B cell (primary cell): ENCODE measurements around the gene ZIC4. TPM values are rescaled to one million over a fixed set of nuclear protein-coding genes. Genes with fewer than 3 reads are reported as not detected.

Source experiments
- ATAC-seq: fragments of 200-7000 bp; cut with Tn5 transposase; one replicate; pipeline ENCODE4 v1.10.0; 2021; ENCODE audit warnings: low read depth, mild to moderate bottlenecking, moderate number of reproducible peaks, moderate library complexity
- CTCF ChIA-PET: fragments of 350-600 bp; sonication (Branson Sonifier 250); formaldehyde crosslinking; loops from one replicate; lab custom pipeline; 2021; ENCODE audit warnings: antibody characterized with exemption, inconsistent platforms; lab: Charles Lee
- POLR2A ChIA-PET: fragments of 350-600 bp; sonication (Branson Sonifier 250); formaldehyde crosslinking; loops from one replicate; lab custom pipeline; 2021; ENCODE audit warnings: antibody characterized with exemption; lab: Charles Lee
- DNase-seq: peaks from one replicate; pipeline ENCODE4 v3.0.0; 2013
- H2AFZ ChIP-seq: 2 replicates; pipeline ENCODE4 v1.6.1; 2012; ENCODE audit warnings: mild to moderate bottlenecking, low read depth, low read length; ENCODE audit not compliant: insufficient read depth, poor library complexity, severe bottlenecking
- H3K27ac ChIP-seq, 2 donors: 1 replicate in 1 of 2; 2 replicates in 1 of 2; pipeline ENCODE4 v1.5.1; 2012 to 2013; ENCODE audit warnings: low read length in 2 of 2, mild to moderate bottlenecking in 2 of 2, moderate library complexity in 1 of 2
- H3K27me3 ChIP-seq, 4 experiments: fragments of 200-600 bp in 1 of 4; sonication (generic) in 1 of 4; replicated peaks in 1 of 4; 1 replicate in 2 of 4; 2 replicates in 2 of 4; pipeline versions ENCODE4 v1.6.1 to v1.7.0; 2013 to 2016; ENCODE audit warnings: low read length in 3 of 4, mild to moderate bottlenecking in 2 of 4, mixed read lengths in 1 of 4, moderate library complexity in 1 of 4; ENCODE audit not compliant: insufficient read depth in 4 of 4, control insufficient read depth in 3 of 4; ENCODE audit errors: control extremely low read depth in 1 of 4
- H3K36me3 ChIP-seq, 2 experiments: replicated peaks in 1 of 2; 1 replicate in 1 of 2; 2 replicates in 1 of 2; pipeline versions ENCODE4 v1.6.1 to v1.7.1; 2013; ENCODE audit warnings: low read length in 1 of 2; ENCODE audit not compliant: insufficient read depth in 2 of 2, control insufficient read depth in 1 of 2; ENCODE audit errors: control extremely low read depth in 1 of 2, extremely low read depth in 1 of 2
- H3K4me1 ChIP-seq, 2 donors: fragments of 200-600 bp in 1 of 2; sonication (generic) in 1 of 2; 1 replicate in 1 of 2; 2 replicates in 1 of 2; pipeline versions ENCODE4 v1.5.1 to v1.6.1; 2013 to 2017; ENCODE audit warnings: low read length in 2 of 2; ENCODE audit not compliant: control insufficient read depth in 2 of 2, insufficient read depth in 2 of 2
- H3K4me2 ChIP-seq: replicated peaks from 2 replicates; pipeline ENCODE3; 2012; ENCODE audit warnings: mild to moderate bottlenecking, low read depth, low read length; ENCODE audit not compliant: poor library complexity, severe bottlenecking
- H3K4me3 ChIP-seq, 5 experiments: fragments of 200-600 bp in 1 of 5; sonication (generic) in 1 of 5; 1 replicate in 3 of 5; 2 replicates in 2 of 5; pipeline versions ENCODE4 v1.5.1 to v1.7.0; 2011 to 2016; ENCODE audit warnings: low read length in 4 of 5, mild to moderate bottlenecking in 4 of 5, low read depth in 2 of 5, control low read depth in 1 of 5, moderate library complexity in 1 of 5; ENCODE audit not compliant: insufficient read depth in 1 of 5; ENCODE audit errors: control extremely low read depth in 1 of 5, extremely low read depth in 1 of 5
- H3K79me2 ChIP-seq: fragments of 200-600 bp; sonication (generic); one replicate; pipeline ENCODE4 v1.6.0; 2016; ENCODE audit warnings: low read length; ENCODE audit not compliant: control insufficient read depth, insufficient read depth
- H3K9ac ChIP-seq: fragments of 200-600 bp; sonication (generic); 2 replicates; pipeline ENCODE4 v1.6.1; 2017; ENCODE audit warnings: mild to moderate bottlenecking, low read length, moderate library complexity
- H3K9me3 ChIP-seq, 3 donors: one replicate each; pipeline versions ENCODE4 v1.6.1 to v1.7.1; 2013; ENCODE audit warnings: low read length in 2 of 3; ENCODE audit not compliant: control insufficient read depth in 2 of 3, insufficient read depth in 1 of 3; ENCODE audit errors: control extremely low read depth in 1 of 3
- H4K20me1 ChIP-seq: 2 replicates; pipeline ENCODE4 v1.6.0; 2012; ENCODE audit warnings: mild to moderate bottlenecking, low read length; ENCODE audit not compliant: insufficient read depth, control insufficient read depth, poor library complexity, severe bottlenecking
- H3K27ac Mint-ChIP-seq: one replicate; pipeline ENCODE4 v1.8.0; 2021; ENCODE audit warnings: mixed read lengths
- H3K27me3 Mint-ChIP-seq: one replicate; pipeline ENCODE4 v1.8.0; 2021; ENCODE audit warnings: mixed read lengths
- H3K4me1 Mint-ChIP-seq: one replicate; pipeline ENCODE4 v1.8.0; 2021; ENCODE audit warnings: mixed read lengths
- H3K4me3 Mint-ChIP-seq: one replicate; pipeline ENCODE4 v1.8.0; 2021; ENCODE audit warnings: mixed read lengths
- H3K9me3 Mint-ChIP-seq: one replicate; pipeline ENCODE4 v1.8.0; 2022; ENCODE audit warnings: mixed read lengths; ENCODE audit not compliant: insufficient read depth
- EZH2 ChIP-seq: IDR thresholded peaks from 2 replicates; pipeline ENCODE4 v1.6.1; 2012; ENCODE audit warnings: borderline replicate concordance, low read depth, mild to moderate bottlenecking, moderate library complexity, low read length; ENCODE audit not compliant: insufficient read depth, poor library complexity, severe bottlenecking
- WGBS: methylation state at CpG from one replicate; pipeline ENCODE4 v1.1.5; 2013; ENCODE audit warnings: missing lambda C conversion rate; ENCODE audit not compliant: insufficient coverage; 5-methylcytosine and 5-hydroxymethylcytosine counted together
- intact Hi-C: fragments of 100-400 bp; cut with micrococcal nuclease; formaldehyde crosslinking; loops from one replicate; pipeline ENCODE4 v1.10.0; 2022
- polyA plus RNA-seq: library from polyadenylated mRNA; depleted of rRNA; stranded (reverse); fragments of >200 nt; gene quantifications from 2 replicates; pipeline ENCODE4 v1.2.3, GENCODE V29; 2012
- total RNA-seq, 2 donors: library from RNA; stranded (reverse); fragments of 120-200 nt in 1 of 2; gene quantifications; 1 replicate in 1 of 2; 2 replicates in 1 of 2; pipeline versions ENCODE4 v1.2.3 to v1.2.4, GENCODE V29; 2013 to 2022
- TF ChIP-seq, protein P1 (sequence below): fragments of 200-600 bp; IDR thresholded peaks from one replicate; pipeline ENCODE4 v1.8.0; 2022; ENCODE audit warnings: antibody characterized with exemption, mild to moderate bottlenecking

Gene ZIC4
- total and polyA plus RNA-seq, 2 donors (not counting 1 experiment from before 2014, with no cell fraction given): not detected

DNA sequence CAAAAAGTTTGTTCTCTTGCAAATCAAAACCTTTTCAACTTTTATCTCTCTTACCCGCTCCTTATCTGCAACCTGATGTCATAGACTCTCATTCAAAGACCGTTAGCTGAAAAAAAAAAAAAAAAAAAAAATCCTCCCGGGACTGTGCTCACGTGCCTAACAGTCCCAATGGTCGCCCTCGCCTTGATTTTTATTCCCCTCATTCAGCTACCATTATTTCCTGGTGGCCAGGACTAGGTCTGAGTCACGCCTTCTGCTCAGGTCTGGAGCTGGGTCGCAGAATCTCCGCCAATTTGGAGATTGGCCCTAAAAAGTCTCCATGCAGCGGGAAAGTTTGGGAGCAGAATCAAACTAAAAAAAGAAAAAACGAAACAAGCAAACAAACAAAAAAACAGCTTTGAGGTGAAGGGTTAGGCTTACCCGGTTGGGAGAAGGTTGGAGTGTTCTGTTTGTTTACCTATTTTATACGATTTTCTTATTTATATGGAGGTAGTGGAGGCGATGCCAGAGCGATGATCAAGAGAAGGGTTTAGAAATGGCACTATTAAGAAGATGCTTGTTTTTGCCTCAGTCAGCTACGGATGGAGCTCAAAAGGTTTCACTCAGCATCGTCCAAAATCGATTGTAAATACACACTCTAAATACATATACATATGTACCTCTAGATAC, 51.1 kb downstream of the ZIC4 start:
- no peak overlapping the region for H3K4me3 ChIP-seq

DNA sequence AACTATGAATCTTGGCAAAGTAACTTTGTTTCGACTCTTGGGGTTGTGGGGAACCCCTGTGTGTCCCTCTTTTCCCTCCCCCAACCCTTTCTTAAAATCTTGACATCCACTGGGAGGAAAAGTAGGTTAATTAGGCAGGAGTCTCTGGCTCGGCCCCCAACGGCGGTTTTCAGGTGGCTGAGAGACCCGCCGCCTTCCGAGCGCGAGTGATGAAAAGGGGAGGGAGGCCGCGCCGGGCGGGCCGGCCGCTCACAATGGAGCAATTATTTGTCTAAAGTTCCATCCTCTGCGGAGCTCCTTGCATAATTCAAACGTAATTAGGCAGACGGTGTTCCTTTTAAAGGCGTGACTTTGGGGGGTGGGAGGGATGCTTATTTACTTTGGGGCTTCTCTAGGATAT, 51.7 kb downstream of the ZIC4 start:
- Histone ChIP-seq H3K9ac (no peak overlapping the region), H3K79me2 (no peaks in the 10 kb centered on the region), H3K4me1 (no peaks in the 10 kb centered on the region), H3K36me3 (no peaks in the 10 kb centered on the region), H3K4me2 (no peak overlapping the region), H2AFZ (no peak overlapping the region), H4K20me1 (no peaks in the 10 kb centered on the region), H3K27ac (no peak overlapping the region), H3K9me3 (peaks cover 0 to 21% (median 0%) of the 10 kb centered on the region in 3 donors), H3K27me3 (peaks cover 0 to 45% (median 23%) of the 10 kb centered on the region in 4 experiments), H3K4me3 (no peak overlapping the region)
- no peak for ATAC-seq
- no peak overlapping the region for H3K27ac Mint-ChIP-seq
- H3K27me3 Mint-ChIP-seq: peaks cover 62% of the 10 kb centered on the region
- 16% methylated on average over 15 of the region's 19 CpGs for WGBS
- intact Hi-C loops: no loop called here
- no peaks in the 10 kb centered on the region for H3K4me1 Mint-ChIP-seq
- ChIA-PET POLR2A (no interaction called here), CTCF (no interaction called here)
- TF ChIP-seq EZH2: no peak
- TF ChIP-seq, protein P1, sequence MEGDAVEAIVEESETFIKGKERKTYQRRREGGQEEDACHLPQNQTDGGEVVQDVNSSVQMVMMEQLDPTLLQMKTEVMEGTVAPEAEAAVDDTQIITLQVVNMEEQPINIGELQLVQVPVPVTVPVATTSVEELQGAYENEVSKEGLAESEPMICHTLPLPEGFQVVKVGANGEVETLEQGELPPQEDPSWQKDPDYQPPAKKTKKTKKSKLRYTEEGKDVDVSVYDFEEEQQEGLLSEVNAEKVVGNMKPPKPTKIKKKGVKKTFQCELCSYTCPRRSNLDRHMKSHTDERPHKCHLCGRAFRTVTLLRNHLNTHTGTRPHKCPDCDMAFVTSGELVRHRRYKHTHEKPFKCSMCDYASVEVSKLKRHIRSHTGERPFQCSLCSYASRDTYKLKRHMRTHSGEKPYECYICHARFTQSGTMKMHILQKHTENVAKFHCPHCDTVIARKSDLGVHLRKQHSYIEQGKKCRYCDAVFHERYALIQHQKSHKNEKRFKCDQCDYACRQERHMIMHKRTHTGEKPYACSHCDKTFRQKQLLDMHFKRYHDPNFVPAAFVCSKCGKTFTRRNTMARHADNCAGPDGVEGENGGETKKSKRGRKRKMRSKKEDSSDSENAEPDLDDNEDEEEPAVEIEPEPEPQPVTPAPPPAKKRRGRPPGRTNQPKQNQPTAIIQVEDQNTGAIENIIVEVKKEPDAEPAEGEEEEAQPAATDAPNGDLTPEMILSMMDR: no peak
- no peak overlapping the region for H3K4me3 Mint-ChIP-seq
- no peaks in the 10 kb centered on the region for H3K9me3 Mint-ChIP-seq
- DNase-seq: no peak

More for the DNA sequence above, 51.1 kb downstream of the ZIC4 start:
- ChIA-PET CTCF (no interaction called here), POLR2A (no interaction called here)
- peaks cover 67% of the 10 kb centered on the region for H3K27me3 Mint-ChIP-seq
- H3K4me3 Mint-ChIP-seq: no peak overlapping the region
- H3K79me2 ChIP-seq: no peaks in the 10 kb centered on the region
- H4K20me1 ChIP-seq: no peaks in the 10 kb centered on the region
- H2AFZ ChIP-seq: no peak overlapping the region
- H3K27ac Mint-ChIP-seq: no peak overlapping the region
- DNase-seq (no peak), ATAC-seq (no peak)
- H3K9ac ChIP-seq: no peak overlapping the region
- H3K4me1 Mint-ChIP-seq: no peaks in the 10 kb centered on the region
- TF ChIP-seq EZH2: no peak
- TF ChIP-seq, protein P1: no peak
- no peak overlapping the region for H3K27ac ChIP-seq
- H3K4me2 ChIP-seq: no peak overlapping the region
- peaks cover 0 to 22% (median 0%) of the 10 kb centered on the region in 3 donors for H3K9me3 ChIP-seq
- WGBS: 22% methylated on average over 8 of the region's 18 CpGs
- no peaks in the 10 kb centered on the region for H3K9me3 Mint-ChIP-seq
- H3K36me3 ChIP-seq: no peaks in the 10 kb centered on the region
- H3K27me3 ChIP-seq: peaks cover 0 to 50% (median 26%) of the 10 kb centered on the region in 4 experiments
- intact Hi-C loops: no loop called here
- H3K4me1 ChIP-seq: no peaks in the 10 kb centered on the region
